Breast epithelium (tissue), 3 donors: ENCODE measurements around the gene SNTA1.

ENCODE experiments used
- POLR2A ChIP-seq: fragments of 450-650 bp; IDR thresholded peaks from one replicate; pipeline ENCODE4 v1.6.1; 2016; ENCODE audit warnings: antibody characterized with exemption, mild to moderate bottlenecking, moderate library complexity
- POLR2AphosphoS5 ChIP-seq, 3 donors: sonication (generic); formaldehyde crosslinking; IDR thresholded peaks; one replicate each; pipeline ENCODE4 v1.6.1; 2017; ENCODE audit warnings: antibody characterized with exemption in 3 of 3
- TF ChIP-seq, protein P1 (sequence below), 3 donors: fragments of 450-650 bp; IDR thresholded peaks; one replicate each; pipeline ENCODE4 v1.5.1; 2016 to 2017; ENCODE audit warnings: antibody characterized with exemption in 3 of 3, mild to moderate bottlenecking in 3 of 3, moderate library complexity in 3 of 3

- TF ChIP-seq, protein P1, sequence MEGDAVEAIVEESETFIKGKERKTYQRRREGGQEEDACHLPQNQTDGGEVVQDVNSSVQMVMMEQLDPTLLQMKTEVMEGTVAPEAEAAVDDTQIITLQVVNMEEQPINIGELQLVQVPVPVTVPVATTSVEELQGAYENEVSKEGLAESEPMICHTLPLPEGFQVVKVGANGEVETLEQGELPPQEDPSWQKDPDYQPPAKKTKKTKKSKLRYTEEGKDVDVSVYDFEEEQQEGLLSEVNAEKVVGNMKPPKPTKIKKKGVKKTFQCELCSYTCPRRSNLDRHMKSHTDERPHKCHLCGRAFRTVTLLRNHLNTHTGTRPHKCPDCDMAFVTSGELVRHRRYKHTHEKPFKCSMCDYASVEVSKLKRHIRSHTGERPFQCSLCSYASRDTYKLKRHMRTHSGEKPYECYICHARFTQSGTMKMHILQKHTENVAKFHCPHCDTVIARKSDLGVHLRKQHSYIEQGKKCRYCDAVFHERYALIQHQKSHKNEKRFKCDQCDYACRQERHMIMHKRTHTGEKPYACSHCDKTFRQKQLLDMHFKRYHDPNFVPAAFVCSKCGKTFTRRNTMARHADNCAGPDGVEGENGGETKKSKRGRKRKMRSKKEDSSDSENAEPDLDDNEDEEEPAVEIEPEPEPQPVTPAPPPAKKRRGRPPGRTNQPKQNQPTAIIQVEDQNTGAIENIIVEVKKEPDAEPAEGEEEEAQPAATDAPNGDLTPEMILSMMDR (IDR thresholded peaks at IDR 0.05), result no peak
- TF ChIP-seq POLR2A, result no peak
- no peak for TF ChIP-seq POLR2AphosphoS5 (IDR thresholded peaks at IDR 0.05)
These were observed 35.8 kb downstream of the SNTA1 start for GRCh38 chr20:33407796-33408195.
